Fibroblast of villous mesenchyme (primary cell): ENCODE results near the gene ATP8B2. TPM values are rescaled to one million over a fixed set of nuclear protein-coding genes. Genes with fewer than 3 reads are reported as not detected.
"Not testable (repeated sequence)": the region's sequence is repeated elsewhere in the genome, so short reads cannot be mapped to it uniquely, and the experiment has no call there.

ENCODE experiments used
- DNase-seq: peaks from one replicate; pipeline ENCODE4 v3.0.0-alpha.2; 2010; ENCODE audit warnings: low read depth
- H3K4me3 ChIP-seq: 2 replicates; pipeline ENCODE4 v1.5.1; 2011; ENCODE audit warnings: low read depth, mild to moderate bottlenecking, low read length
- total RNA-seq: library from RNA; depleted of rRNA; stranded (reverse); fragments of >200 nt; gene quantifications from 2 replicates; pipeline ENCODE4 v1.2.3, GENCODE V29; 2012
- TF ChIP-seq, protein P1 (sequence below): IDR thresholded peaks from 2 replicates; pipeline ENCODE4 v1.5.1; 2012; ENCODE audit warnings: low read depth, mild to moderate bottlenecking, low read length; ENCODE audit not compliant: insufficient read depth

Gene ATP8B2
- total RNA-seq, 1 donor, result 155 TPM

DNA sequence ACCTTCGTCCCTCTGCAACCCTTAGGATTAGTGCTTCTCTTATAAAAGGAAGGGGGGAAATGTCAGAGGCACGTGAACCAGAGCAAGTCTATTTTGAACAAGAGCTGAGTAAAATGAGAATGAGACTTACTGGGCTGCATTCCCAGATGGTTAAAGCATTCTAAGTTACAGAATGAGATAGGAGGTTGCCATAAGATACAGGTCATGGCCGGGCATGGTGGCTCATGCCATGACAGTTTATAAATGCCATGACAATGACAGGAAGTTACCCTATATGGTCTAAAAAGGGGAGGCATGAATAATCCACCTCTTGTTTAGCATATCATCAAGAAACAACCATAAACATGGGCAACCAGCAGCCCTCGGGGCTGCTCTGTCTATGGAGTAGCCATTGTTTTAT lies 6.9 kb upstream of the ATP8B2 start:
- no peak overlapping the region for H3K4me3 ChIP-seq
- TF ChIP-seq, protein P1, sequence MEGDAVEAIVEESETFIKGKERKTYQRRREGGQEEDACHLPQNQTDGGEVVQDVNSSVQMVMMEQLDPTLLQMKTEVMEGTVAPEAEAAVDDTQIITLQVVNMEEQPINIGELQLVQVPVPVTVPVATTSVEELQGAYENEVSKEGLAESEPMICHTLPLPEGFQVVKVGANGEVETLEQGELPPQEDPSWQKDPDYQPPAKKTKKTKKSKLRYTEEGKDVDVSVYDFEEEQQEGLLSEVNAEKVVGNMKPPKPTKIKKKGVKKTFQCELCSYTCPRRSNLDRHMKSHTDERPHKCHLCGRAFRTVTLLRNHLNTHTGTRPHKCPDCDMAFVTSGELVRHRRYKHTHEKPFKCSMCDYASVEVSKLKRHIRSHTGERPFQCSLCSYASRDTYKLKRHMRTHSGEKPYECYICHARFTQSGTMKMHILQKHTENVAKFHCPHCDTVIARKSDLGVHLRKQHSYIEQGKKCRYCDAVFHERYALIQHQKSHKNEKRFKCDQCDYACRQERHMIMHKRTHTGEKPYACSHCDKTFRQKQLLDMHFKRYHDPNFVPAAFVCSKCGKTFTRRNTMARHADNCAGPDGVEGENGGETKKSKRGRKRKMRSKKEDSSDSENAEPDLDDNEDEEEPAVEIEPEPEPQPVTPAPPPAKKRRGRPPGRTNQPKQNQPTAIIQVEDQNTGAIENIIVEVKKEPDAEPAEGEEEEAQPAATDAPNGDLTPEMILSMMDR, result no peak
- DNase-seq, result no peak

DNA sequence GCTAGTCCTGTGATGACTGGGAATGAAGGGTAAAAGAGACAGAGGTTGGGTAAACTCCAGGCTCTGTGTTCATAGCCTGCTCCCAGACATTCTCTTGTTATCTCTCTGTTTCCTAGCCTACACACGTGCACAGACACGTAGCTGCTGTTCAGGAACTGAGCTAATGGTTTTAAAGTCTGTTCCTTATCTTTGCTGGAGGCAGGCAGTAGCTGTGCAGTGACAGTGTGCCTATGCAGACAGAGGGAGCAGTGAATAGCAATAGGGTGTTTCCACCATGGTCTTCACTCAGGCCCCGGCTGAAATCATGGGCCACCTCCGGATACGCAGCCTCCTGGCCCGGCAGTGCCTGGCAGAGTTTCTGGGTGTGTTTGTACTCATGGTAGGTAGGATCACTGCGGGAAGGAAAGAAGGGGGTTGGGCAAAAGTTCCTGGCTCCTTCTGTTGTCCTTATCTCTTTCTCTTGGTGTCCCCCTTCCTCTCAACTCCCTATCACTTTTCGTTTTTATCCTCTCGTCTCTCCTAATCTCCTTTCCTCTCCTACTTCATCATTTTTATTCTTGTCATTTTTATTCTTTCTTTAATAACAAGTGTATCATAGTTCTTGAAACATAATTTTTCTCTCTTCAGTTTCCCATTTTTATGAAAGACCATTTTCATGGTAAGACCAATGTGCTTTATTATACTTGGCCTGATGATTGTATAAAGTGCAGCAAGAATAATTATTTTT lies 4.3 kb upstream of the ATP8B2 start, which contains the start of gene AQP10:
AQP10 (plus strand) TSS at position 212 of the 727 bp plus-strand sequence; CDS start at position 275, 63 bp downstream.
- TF ChIP-seq, protein P1, result no peak
- no peak within 1 kb of the TSS for H3K4me3 ChIP-seq
- peak; percentile 68 for DNase-seq

DNA sequence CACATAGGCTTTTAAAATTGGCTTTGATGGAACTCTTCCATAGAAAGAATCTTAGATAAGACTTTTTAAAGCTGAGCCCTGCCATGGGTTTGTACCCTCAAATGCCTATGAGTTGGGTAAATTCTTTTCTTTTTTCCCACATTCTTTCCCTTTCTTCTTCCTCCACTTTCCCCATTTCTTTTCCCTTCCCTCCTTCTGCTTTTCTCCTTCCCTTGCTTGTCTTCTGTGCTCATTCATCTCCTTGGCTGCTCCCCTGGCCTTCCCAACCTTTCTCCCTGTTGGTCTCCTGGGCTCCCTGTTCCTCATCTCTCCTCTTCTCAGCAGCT lies 3.8 kb upstream of the ATP8B2 start:
- not testable (repeated sequence) for DNase-seq

DNA sequence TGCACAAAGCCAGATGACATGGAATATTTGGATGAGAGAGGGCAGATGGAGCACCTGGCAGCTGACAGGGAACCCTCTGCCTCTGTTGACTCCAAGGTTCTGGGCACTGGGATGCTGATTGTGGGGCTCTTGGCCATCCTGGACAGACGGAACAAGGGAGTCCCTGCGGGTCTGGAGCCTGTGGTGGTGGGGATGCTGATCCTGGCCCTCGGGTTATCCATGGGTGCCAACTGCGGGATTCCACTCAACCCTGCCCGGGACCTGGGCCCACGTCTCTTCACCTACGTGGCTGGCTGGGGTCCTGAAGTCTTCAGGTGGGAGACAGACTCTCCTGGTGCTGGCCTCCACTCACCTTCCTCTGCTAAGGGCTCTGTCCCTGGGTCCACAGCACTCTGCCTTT lies 1.8 kb upstream of the ATP8B2 start:
- H3K4me3 ChIP-seq, result no peak overlapping the region

More for the DNA sequence above, 3.8 kb upstream of the ATP8B2 start:
- H3K4me3 ChIP-seq, result not testable (repeated sequence)

DNA sequence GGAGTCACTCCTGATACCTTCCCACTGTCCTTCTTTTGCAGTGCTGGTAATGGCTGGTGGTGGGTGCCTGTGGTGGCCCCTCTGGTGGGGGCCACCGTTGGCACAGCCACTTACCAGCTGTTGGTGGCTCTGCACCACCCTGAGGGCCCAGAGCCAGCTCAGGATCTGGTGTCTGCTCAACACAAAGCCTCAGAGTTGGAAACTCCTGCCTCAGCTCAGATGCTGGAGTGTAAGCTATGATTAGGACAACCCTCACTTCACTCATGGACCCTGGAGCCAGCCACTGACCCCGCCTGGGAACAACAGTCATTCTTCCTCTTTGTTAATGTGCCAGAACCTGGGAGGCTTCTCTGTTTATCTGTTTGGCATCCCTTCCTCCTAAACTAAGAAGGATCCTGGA lies 1.1 kb upstream of the ATP8B2 start:
- DNase-seq, result no peak
- no peak overlapping the region for H3K4me3 ChIP-seq
- TF ChIP-seq, protein P1, result no peak

More for the DNA sequence above, 1.8 kb upstream of the ATP8B2 start:
- no peak for DNase-seq
- TF ChIP-seq, protein P1, result no peak

DNA sequence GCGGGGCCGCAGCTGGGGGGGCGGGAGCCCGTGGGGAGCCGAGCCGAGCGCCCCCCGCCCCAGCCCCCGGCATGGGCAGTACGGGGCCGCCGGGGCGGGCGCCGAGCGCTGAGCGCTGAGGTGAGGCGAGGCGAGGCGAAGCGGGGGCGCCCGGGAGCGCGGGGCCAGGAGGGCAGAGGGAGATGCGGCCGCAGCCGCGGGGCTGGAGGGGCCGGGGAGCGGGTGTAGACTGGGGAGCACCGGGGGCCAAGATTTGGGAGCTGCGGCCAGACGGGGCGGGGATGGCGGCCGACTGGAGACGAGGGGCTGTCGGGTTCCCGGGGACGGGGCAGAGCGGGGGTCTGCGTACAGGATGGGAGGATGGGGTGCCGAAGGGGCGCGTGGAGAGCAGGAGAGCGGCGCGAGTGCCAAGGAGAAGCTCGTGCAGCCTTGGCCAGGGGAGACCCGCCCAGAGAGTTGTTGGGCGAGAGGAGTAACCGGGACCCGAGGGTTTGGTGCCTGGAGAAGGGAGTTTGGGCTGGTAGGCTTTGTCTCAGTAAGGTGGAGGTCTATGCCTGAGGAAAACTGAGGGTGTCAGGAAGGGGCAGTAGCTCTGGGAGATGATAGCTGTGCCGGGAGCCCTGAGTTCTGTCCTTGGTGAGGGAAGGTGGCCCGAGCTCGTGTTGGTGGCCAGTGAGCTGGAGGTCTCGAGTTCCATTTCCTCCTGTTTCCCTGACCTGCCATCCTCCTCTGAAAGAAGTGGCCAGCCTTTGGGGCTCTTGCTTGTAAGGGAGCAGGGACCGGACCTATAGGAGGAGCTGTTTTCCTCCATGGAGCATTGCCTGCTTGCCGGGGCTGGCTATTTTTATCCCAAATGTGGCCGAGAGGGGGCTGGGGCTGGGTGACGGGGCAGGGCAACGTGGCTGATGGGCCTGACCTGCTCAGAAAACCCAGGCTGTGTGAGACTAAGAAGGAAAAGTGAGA lies 539 bp downstream of the ATP8B2 start:
- TF ChIP-seq, protein P1, result peak; percentile 76
- peak; percentile 91 for DNase-seq
- peak overlapping the region; percentile 89 for H3K4me3 ChIP-seq
